H9 (cell line): Measurements from ENCODE around the gene AKT1S1. TPM values are rescaled to one million over a fixed set of nuclear protein-coding genes. Genes with fewer than 3 reads are reported as not detected.

ENCODE experiments used
- DNase-seq: peaks from one replicate; pipeline ENCODE4 v3.0.0-alpha.2; 2017
- H2AFZ ChIP-seq: one replicate; pipeline ENCODE4 v1.6.1; 2013; ENCODE audit warnings: mild to moderate bottlenecking, low read length, control low read depth, moderate library complexity
- H2AK5ac ChIP-seq: 2 replicates; pipeline ENCODE4 v1.6.1; 2013; ENCODE audit warnings: low read length, control low read depth, mixed read lengths; ENCODE audit not compliant: insufficient read length
- H2BK120ac ChIP-seq: one replicate; pipeline ENCODE4 v1.6.1; 2013; ENCODE audit warnings: low read depth, mild to moderate bottlenecking, low read length, control low read depth, inconsistent platforms; ENCODE audit not compliant: poor library complexity, severe bottlenecking
- H2BK12ac ChIP-seq: 2 replicates; pipeline ENCODE4 v1.6.1; 2013; ENCODE audit warnings: low read length, control low read depth, mixed read lengths, low read depth; ENCODE audit not compliant: insufficient read length
- H2BK15ac ChIP-seq: 2 replicates; pipeline ENCODE4 v1.6.1; 2013; ENCODE audit warnings: low read depth, low read length, control low read depth
- H2BK20ac ChIP-seq: one replicate; pipeline ENCODE4 v1.6.1; 2013; ENCODE audit warnings: low read depth, mild to moderate bottlenecking, low read length, control low read depth, inconsistent platforms; ENCODE audit not compliant: poor library complexity, severe bottlenecking
- H2BK5ac ChIP-seq: 2 replicates; pipeline ENCODE4 v1.6.1; 2013; ENCODE audit warnings: low read length, control low read depth, mixed read lengths; ENCODE audit not compliant: insufficient read length
- H3K14ac ChIP-seq: 2 replicates; pipeline ENCODE4 v1.6.1; 2013; ENCODE audit warnings: low read length, control low read depth; ENCODE audit not compliant: insufficient read depth
- H3K18ac ChIP-seq: 2 replicates; pipeline ENCODE4 v1.6.1; 2013; ENCODE audit warnings: low read depth, mild to moderate bottlenecking, mixed read lengths, low read length, control low read depth; ENCODE audit not compliant: insufficient read length
- H3K23ac ChIP-seq: 2 replicates; pipeline ENCODE4 v1.6.1; 2013; ENCODE audit warnings: low read length, control low read depth, mixed read lengths, low read depth; ENCODE audit not compliant: insufficient read length
- H3K23me2 ChIP-seq: 2 replicates; pipeline ENCODE4 v1.6.1; 2013; ENCODE audit warnings: low read depth, mild to moderate bottlenecking, mixed read lengths, low read length, control low read depth; ENCODE audit not compliant: insufficient read length, poor library complexity, severe bottlenecking
- H3K27ac ChIP-seq: 2 replicates; pipeline ENCODE4 v1.5.1; 2013; ENCODE audit warnings: low read length, control low read depth, mixed read lengths, low read depth; ENCODE audit not compliant: insufficient read length
- H3K27me3 ChIP-seq: 2 replicates; pipeline ENCODE4 v1.6.1; 2013; ENCODE audit warnings: low read length, control low read depth, inconsistent platforms; ENCODE audit not compliant: insufficient read depth
- H3K4ac ChIP-seq: 2 replicates; pipeline ENCODE4 v1.6.1; 2013; ENCODE audit warnings: low read depth, mild to moderate bottlenecking, control low read depth, inconsistent platforms, low read length, moderate library complexity
- H3K4me1 ChIP-seq: 2 replicates; pipeline ENCODE4 v1.6.1; 2013; ENCODE audit warnings: low read length, control low read depth, inconsistent platforms; ENCODE audit not compliant: insufficient read depth
- H3K4me2 ChIP-seq: 2 replicates; pipeline ENCODE4 v1.6.1; 2013; ENCODE audit warnings: low read length, control low read depth, mixed read lengths; ENCODE audit not compliant: insufficient read length, insufficient read depth
- H3K56ac ChIP-seq: 2 replicates; pipeline ENCODE4 v1.6.1; 2013; ENCODE audit warnings: low read depth, mild to moderate bottlenecking, mixed read lengths, low read length, control low read depth; ENCODE audit not compliant: insufficient read length
- H3K79me1 ChIP-seq: 2 replicates; pipeline ENCODE4 v1.6.1; 2013; ENCODE audit warnings: low read depth, mild to moderate bottlenecking, moderate library complexity, low read length, control low read depth, inconsistent platforms; ENCODE audit not compliant: insufficient read depth, poor library complexity, severe bottlenecking
- H3K79me2 ChIP-seq: 2 replicates; pipeline ENCODE4 v1.6.1; 2013; ENCODE audit warnings: low read length, control low read depth, inconsistent platforms; ENCODE audit not compliant: insufficient read depth
- H3K9ac ChIP-seq: 2 replicates; pipeline ENCODE4 v1.6.1; 2013; ENCODE audit warnings: low read length, control low read depth, mixed read lengths; ENCODE audit not compliant: insufficient read length; ENCODE audit errors: extremely low read depth
- H3K9me3 ChIP-seq: one replicate; pipeline ENCODE4 v1.6.1; 2013; ENCODE audit warnings: low read depth, low read length, inconsistent platforms; ENCODE audit not compliant: control insufficient read depth
- H3T11ph ChIP-seq: one replicate; pipeline ENCODE4 v1.6.1; 2013; ENCODE audit warnings: mild to moderate bottlenecking, low read length, control low read depth, inconsistent platforms
- H4K20me1 ChIP-seq: one replicate; pipeline ENCODE4 v1.6.1; 2013; ENCODE audit not compliant: control insufficient read depth, insufficient read length, insufficient read depth
- H4K5ac ChIP-seq: 2 replicates; pipeline ENCODE4 v1.6.1; 2013; ENCODE audit warnings: low read depth, mild to moderate bottlenecking, mixed read lengths, low read length, control low read depth; ENCODE audit not compliant: insufficient read length
- H4K8ac ChIP-seq: replicated peaks from 2 replicates; pipeline ENCODE4 v1.6.1; 2013; ENCODE audit warnings: low read length, control low read depth, mixed read lengths, low read depth; ENCODE audit not compliant: insufficient read length
- H4K91ac ChIP-seq: 2 replicates; pipeline ENCODE4 v1.6.1; 2013; ENCODE audit warnings: low read depth, mild to moderate bottlenecking, moderate library complexity, mixed read lengths, low read length, control low read depth; ENCODE audit not compliant: insufficient read length
- H3K27ac Mint-ChIP-seq, 3 experiments: 2 replicates in 2 of 3; 3 replicates in 1 of 3; pipeline ENCODE4 v1.8.0; 2020 to 2021; ENCODE audit warnings: mixed read lengths in 3 of 3, mild to moderate bottlenecking in 1 of 3, moderate library complexity in 1 of 3
- H3K27me3 Mint-ChIP-seq: 2 replicates; pipeline ENCODE4 v1.8.0; 2021; ENCODE audit warnings: low read depth, mild to moderate bottlenecking, moderate library complexity, mixed read lengths
- H3K36me3 Mint-ChIP-seq, 3 experiments: 2 replicates in 2 of 3; 3 replicates in 1 of 3; pipeline ENCODE4 v1.8.0; 2020 to 2021; ENCODE audit warnings: low read depth in 3 of 3, mixed read lengths in 3 of 3; ENCODE audit not compliant: insufficient read depth in 1 of 3
- H3K4me1 Mint-ChIP-seq, 2 experiments: 2 replicates each; pipeline ENCODE4 v1.8.0; 2020; ENCODE audit warnings: mixed read lengths in 2 of 2
- H3K4me3 Mint-ChIP-seq, 2 experiments: 2 replicates in 1 of 2; 3 replicates in 1 of 2; pipeline ENCODE4 v1.8.0; 2020 to 2021; ENCODE audit warnings: mild to moderate bottlenecking in 2 of 2, mixed read lengths in 2 of 2, moderate library complexity in 1 of 2
- H3K9me3 Mint-ChIP-seq, 2 experiments: 2 replicates in 1 of 2; 3 replicates in 1 of 2; pipeline ENCODE4 v1.8.0; 2020; ENCODE audit warnings: mild to moderate bottlenecking in 2 of 2, mixed read lengths in 2 of 2, moderate library complexity in 1 of 2
- CTCF ChIP-seq: fragments of 200-600 bp; sonication (generic); conservative IDR thresholded peaks from 3 replicates; pipeline ENCODE4 v1.8.0; 2021; ENCODE audit warnings: antibody characterized with exemption, mild to moderate bottlenecking
- WGBS: extraction: QIAGEN DNeasy Blood & Tissue Kit; methylation state at CpG from one replicate; pipeline ENCODE4 v1.1.7; 2013; ENCODE audit warnings: missing lambda C conversion rate, low lambda C conversion rate, mixed read lengths; ENCODE audit not compliant: insufficient read length; ENCODE audit errors: extremely low coverage; 5-methylcytosine and 5-hydroxymethylcytosine counted together
- total RNA-seq: library from RNA; stranded (reverse); gene quantifications from 2 replicates; pipeline ENCODE4 v1.2.1, GENCODE V29; 2021

Gene AKT1S1
- total RNA-seq, 1 experiment from 2014 or later, result 43.5 TPM

GRCh38 chr19:49850221-49850486, 27.0 kb downstream of the AKT1S1 start:
- H2BK120ac ChIP-seq, result no peak overlapping the region
- H4K8ac ChIP-seq, result no peak overlapping the region
- H3K9me3 ChIP-seq, result no peaks in the 10 kb centered on the region
- no peak overlapping the region for H2BK20ac ChIP-seq
- WGBS, result no CpG with 5 or more reads among the region's 12 CpGs
- H3K4me2 ChIP-seq, result peak overlapping the region; percentile 65
- peak overlapping the region in 2 of 3 experiments; percentile 77 to 89; a peak in 4 of 7 replicates for H3K27ac Mint-ChIP-seq
- no peak overlapping the region for H3K23ac ChIP-seq
- no peak overlapping the region for H2AFZ ChIP-seq
- H3K14ac ChIP-seq, result no peak overlapping the region
- H3K36me3 Mint-ChIP-seq, result peaks cover 25 to 37% (median 29%) of the 10 kb centered on the region in 3 experiments
- no peaks in the 10 kb centered on the region for H3K27me3 ChIP-seq
- H3K18ac ChIP-seq, result no peak overlapping the region
- H3K27me3 Mint-ChIP-seq, result no peaks in the 10 kb centered on the region; the same call in 1 of the 2 replicates
- no peak overlapping the region for H3K27ac ChIP-seq
- peaks cover 0 to 4% of the 10 kb centered on the region in 2 experiments; a peak in 2 of 5 replicates for H3K9me3 Mint-ChIP-seq
- no peak overlapping the region for H3K4ac ChIP-seq
- no peak overlapping the region for H3K56ac ChIP-seq
- peaks cover 11% of the 10 kb centered on the region for H3K79me1 ChIP-seq
- no peak for DNase-seq
- H3K9ac ChIP-seq, result peak overlapping the region; percentile 66
- H2AK5ac ChIP-seq, result no peak overlapping the region
- peaks cover 3% of the 10 kb centered on the region for H4K20me1 ChIP-seq
- no peak for TF ChIP-seq CTCF
- H3K23me2 ChIP-seq, result peaks cover 10% of the 10 kb centered on the region
- H3K4me1 ChIP-seq, result no peaks in the 10 kb centered on the region; the same call in 1 of the 2 replicates
- H2BK15ac ChIP-seq, result no peak overlapping the region
- H4K91ac ChIP-seq, result no peak overlapping the region
- H2BK12ac ChIP-seq, result no peak overlapping the region
- H3T11ph ChIP-seq, result no peak overlapping the region
- H4K5ac ChIP-seq, result no peak overlapping the region
- H3K4me1 Mint-ChIP-seq, result peaks cover 22 to 27% of the 10 kb centered on the region in 2 experiments
- H3K79me2 ChIP-seq, result peaks cover 9% of the 10 kb centered on the region; the same call in 1 of the 2 replicates
- H2BK5ac ChIP-seq, result no peak overlapping the region
- H3K4me3 Mint-ChIP-seq, result peak overlapping the region; percentile 81 to 90
